Measurements from ENCODE around the gene RASL10A.

The RASL10A gene

GRCh38 chr22:29320546-29320945, 5.0 kb upstream of the RASL10A start:
- DNase-seq: no peak

GRCh38 chr22:29319072-29319471, 3.6 kb upstream of the RASL10A start:
- no peak for DNase-seq

GRCh38 chr22:29317827-29318454, 2.4 kb upstream of the RASL10A start:
- DNase-seq: no peak

- DNase-seq: no peak
Measured at GRCh38 chr22:29316141-29316828, 788 bp upstream of the RASL10A start.

- DNase-seq: peak; percentile 61
Measured at GRCh38 chr22:29314537-29315285, 786 bp downstream of the RASL10A start.

- peak; percentile 41 for DNase-seq
Measured at GRCh38 chr22:29313576-29314466, 1.7 kb downstream of the RASL10A start.

- peak; percentile 60 for DNase-seq
Measured at GRCh38 chr22:29313126-29313575, 2.3 kb downstream of the RASL10A start.

GRCh38 chr22:29312218-29313125, 3.0 kb downstream of the RASL10A start:
- no peak for DNase-seq

- DNase-seq: no peak
Measured at GRCh38 chr22:29311464-29312217, 3.9 kb downstream of the RASL10A start.

GRCh38 chr22:29310863-29311339, 4.6 kb downstream of the RASL10A start:
- DNase-seq: peak; percentile 67

- no peak for DNase-seq
Measured at GRCh38 chr22:29310065-29310862, 5.2 kb downstream of the RASL10A start.

- DNase-seq: peak; percentile 35
Measured at GRCh38 chr22:29309332-29310064, 6.0 kb downstream of the RASL10A start.

- peak; percentile 29 for DNase-seq
Measured at GRCh38 chr22:29308791-29309262, 6.7 kb downstream of the RASL10A start.

GRCh38 chr22:29308148-29308790, 7.2 kb downstream of the RASL10A start:
- DNase-seq: no peak

- DNase-seq: no peak
Measured at GRCh38 chr22:29307596-29308147, 7.8 kb downstream of the RASL10A start.

- peak; percentile 65 for DNase-seq
Measured at GRCh38 chr22:29306835-29307595, 8.5 kb downstream of the RASL10A start.

Data from right kidney (tissue), 1 donor.